Measurements from ENCODE around the gene NRXN3. TPM values are rescaled to one million over a fixed set of nuclear protein-coding genes. Genes with fewer than 3 reads are reported as not detected.

The NRXN3 gene
- total RNA-seq, 4 donors from 2014 or later = 4.1 to 11.9 (median 5.8) TPM

DNA sequence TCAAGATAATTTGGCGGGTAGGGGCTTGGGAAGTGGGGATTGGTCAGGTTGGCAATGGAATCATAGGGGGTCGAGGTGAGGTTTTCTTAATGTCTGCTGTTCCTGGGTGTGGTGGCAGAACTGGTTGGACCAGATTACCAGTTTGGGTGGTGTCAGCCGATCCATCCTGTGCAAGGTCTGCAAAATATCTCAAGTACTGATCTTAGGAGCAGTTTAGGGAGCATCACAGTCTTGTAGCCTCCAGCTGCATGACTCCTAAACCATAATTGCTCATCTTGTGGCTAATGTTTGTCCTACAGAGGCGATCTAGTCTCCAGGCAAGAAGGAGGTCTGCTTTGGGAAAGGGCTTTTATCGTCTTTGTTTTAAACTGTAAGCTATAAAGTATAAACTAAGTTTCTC is 1172.8 kb downstream of the NRXN3 start:
- intact Hi-C loops (cut with DNase I; ENCODE audit: low total_unique reads) = no loop called here
- no peaks in the 10 kb centered on the region for H3K27me3 ChIP-seq

DNA sequence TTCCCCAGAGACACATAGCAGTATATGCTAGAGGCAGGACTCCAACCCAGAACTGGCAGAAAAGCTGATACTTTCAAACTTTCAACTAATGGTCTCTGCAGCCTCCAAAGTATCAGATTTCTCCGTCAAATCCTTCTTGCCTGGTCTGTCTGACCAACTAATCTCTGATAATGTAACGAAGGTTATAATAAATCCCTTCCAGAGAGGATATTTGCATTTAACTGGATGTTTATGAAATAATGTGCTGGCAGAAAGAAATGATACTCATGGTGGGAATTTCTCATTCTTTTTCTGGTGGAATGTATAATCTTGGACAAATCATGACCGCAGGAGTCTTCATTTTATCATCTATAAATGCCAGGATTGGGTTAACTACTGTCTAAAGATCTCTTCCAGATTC is 1180.8 kb downstream of the NRXN3 start:
- 80 to 81% methylated on average over 3 of the region's 3 CpGs for WGBS, 2 donors (ENCODE audit: low coverage in 1 of 2)
- Histone ChIP-seq H3K27ac (no peak overlapping the region), H3K36me3 (no peaks in the 10 kb centered on the region), H3K4me1 (no peaks in the 10 kb centered on the region), H3K27me3 (no peaks in the 10 kb centered on the region), H3K9me3 (no peaks in the 10 kb centered on the region), H3K4me3 (no peak overlapping the region)
- intact Hi-C loops (cut with DNase I; ENCODE audit: low total_unique reads) (loop anchor here (5.0 kb wide), 1 partner anchor 596 kb away; no protein-coding TSS in a partner anchor), in situ Hi-C loops (cut with MboI; ENCODE audit: low pct_ligation_motif_present in 1 of 4, low pct_unique_long_range_greater_than_20kb in 1 of 4, low sequenced_read_pairs in 3 of 4) (no loop called here)
- TF ChIP-seq POLR2AphosphoS5 (IDR thresholded peaks at IDR 0.05) (no peak), POLR2A (IDR thresholded peaks at IDR 0.05) (no peak), EP300 (IDR thresholded peaks at IDR 0.05; ENCODE audit: low read depth) (no peak)
- TF ChIP-seq, protein P1, sequence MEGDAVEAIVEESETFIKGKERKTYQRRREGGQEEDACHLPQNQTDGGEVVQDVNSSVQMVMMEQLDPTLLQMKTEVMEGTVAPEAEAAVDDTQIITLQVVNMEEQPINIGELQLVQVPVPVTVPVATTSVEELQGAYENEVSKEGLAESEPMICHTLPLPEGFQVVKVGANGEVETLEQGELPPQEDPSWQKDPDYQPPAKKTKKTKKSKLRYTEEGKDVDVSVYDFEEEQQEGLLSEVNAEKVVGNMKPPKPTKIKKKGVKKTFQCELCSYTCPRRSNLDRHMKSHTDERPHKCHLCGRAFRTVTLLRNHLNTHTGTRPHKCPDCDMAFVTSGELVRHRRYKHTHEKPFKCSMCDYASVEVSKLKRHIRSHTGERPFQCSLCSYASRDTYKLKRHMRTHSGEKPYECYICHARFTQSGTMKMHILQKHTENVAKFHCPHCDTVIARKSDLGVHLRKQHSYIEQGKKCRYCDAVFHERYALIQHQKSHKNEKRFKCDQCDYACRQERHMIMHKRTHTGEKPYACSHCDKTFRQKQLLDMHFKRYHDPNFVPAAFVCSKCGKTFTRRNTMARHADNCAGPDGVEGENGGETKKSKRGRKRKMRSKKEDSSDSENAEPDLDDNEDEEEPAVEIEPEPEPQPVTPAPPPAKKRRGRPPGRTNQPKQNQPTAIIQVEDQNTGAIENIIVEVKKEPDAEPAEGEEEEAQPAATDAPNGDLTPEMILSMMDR (IDR thresholded peaks at IDR 0.05) = no peak
- DNase-seq = no peak

More for the DNA sequence above, 1172.8 kb downstream of the NRXN3 start:
- TF ChIP-seq POLR2A (IDR thresholded peaks at IDR 0.05) (no peak), POLR2AphosphoS5 (IDR thresholded peaks at IDR 0.05) (no peak), EP300 (IDR thresholded peaks at IDR 0.05; ENCODE audit: low read depth) (no peak)
- TF ChIP-seq, protein P1 (IDR thresholded peaks at IDR 0.05) = no peak
- H3K36me3 ChIP-seq = no peaks in the 10 kb centered on the region
- DNase-seq = no peak
- in situ Hi-C loops (cut with MboI; ENCODE audit: low pct_ligation_motif_present in 1 of 4, low pct_unique_long_range_greater_than_20kb in 1 of 4, low sequenced_read_pairs in 3 of 4) = no loop called here
- H3K9me3 ChIP-seq = no peaks in the 10 kb centered on the region
- H3K4me3 ChIP-seq = no peak overlapping the region
- H3K27ac ChIP-seq = no peak overlapping the region
- H3K4me1 ChIP-seq = no peaks in the 10 kb centered on the region
- WGBS, 2 donors (ENCODE audit: low coverage in 1 of 2) = 59 to 60% methylated on average over 1 to 5 of the region's 5 CpGs

DNA sequence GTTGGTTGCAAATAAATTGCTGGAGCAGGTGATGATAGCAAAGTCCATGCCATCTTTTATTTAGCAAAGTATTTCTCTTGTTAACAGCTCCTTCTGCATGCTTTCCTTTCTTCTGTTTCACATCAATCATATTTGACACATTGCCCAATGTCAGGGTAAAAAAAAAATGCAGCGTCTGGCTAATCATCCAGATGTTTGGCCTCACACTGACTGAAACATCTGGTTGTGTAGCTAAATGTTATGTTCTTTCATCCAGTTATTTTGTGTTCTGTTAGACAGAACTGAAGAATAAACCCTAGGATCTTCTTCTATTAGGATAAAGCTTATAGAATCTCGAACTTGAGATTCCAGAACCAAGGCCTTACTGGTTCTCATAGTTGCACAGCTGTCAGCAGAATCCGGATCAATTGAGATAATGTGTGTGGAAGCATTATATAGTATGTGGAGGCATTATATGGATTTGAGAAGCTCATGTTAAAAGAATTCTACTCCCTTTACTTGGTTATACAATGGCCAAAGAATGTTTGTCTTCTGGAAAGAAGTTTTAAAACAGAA is 1182.0 kb downstream of the NRXN3 start:
- Histone ChIP-seq H3K4me1 (no peaks in the 10 kb centered on the region), H3K4me3 (no peak overlapping the region), H3K9me3 (no peaks in the 10 kb centered on the region), H3K36me3 (no peaks in the 10 kb centered on the region), H3K27me3 (no peaks in the 10 kb centered on the region), H3K27ac (no peak overlapping the region)
- in situ Hi-C loops (cut with MboI; ENCODE audit: low pct_ligation_motif_present in 1 of 4, low pct_unique_long_range_greater_than_20kb in 1 of 4, low sequenced_read_pairs in 3 of 4) = no loop called here
- DNase-seq = no peak
- intact Hi-C loops (cut with DNase I; ENCODE audit: low total_unique reads) = loop anchor here (5.0 kb wide), 1 partner anchor 595 kb away; no protein-coding TSS in a partner anchor
- TF ChIP-seq POLR2AphosphoS5 (IDR thresholded peaks at IDR 0.05) (no peak), EP300 (IDR thresholded peaks at IDR 0.05; ENCODE audit: low read depth) (no peak), POLR2A (IDR thresholded peaks at IDR 0.05) (no peak)
- TF ChIP-seq, protein P1 (IDR thresholded peaks at IDR 0.05) = no peak
- WGBS, 2 donors (ENCODE audit: low coverage in 1 of 2) = 49 to 66% methylated on average over 3 of the region's 3 CpGs

DNA sequence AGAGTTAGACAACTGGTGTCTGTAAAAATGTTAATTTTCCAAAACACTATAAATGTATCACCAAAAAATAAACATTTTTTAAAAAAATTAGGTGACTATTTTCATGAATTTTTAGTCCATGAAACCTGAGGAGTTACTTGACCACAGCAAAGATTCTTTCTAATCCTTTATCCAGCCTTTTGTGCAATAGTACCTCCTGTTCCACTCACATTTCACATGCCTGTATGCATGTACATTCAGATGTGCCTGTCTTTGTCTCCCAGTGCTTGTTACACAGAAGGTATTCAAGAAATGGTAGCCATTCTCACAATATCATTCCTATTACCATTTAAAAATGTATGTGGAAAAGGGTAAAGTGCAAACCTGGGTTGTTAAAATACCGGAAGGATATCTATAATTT is 1184.2 kb downstream of the NRXN3 start:
- Histone ChIP-seq H3K4me3 (no peak overlapping the region), H3K27me3 (no peaks in the 10 kb centered on the region), H3K4me1 (no peaks in the 10 kb centered on the region), H3K27ac (no peak overlapping the region), H3K36me3 (no peaks in the 10 kb centered on the region), H3K9me3 (no peaks in the 10 kb centered on the region)
- 50 to 73% methylated on average over 1 of the region's 1 CpG for WGBS, 2 donors (ENCODE audit: low coverage in 1 of 2)
- no peak for TF ChIP-seq POLR2A (IDR thresholded peaks at IDR 0.05)
- intact Hi-C loops (cut with DNase I; ENCODE audit: low total_unique reads) (loop anchor here (5.0 kb wide), 1 partner anchor 593 kb away; no protein-coding TSS in a partner anchor), in situ Hi-C loops (cut with MboI; ENCODE audit: low pct_ligation_motif_present in 1 of 4, low pct_unique_long_range_greater_than_20kb in 1 of 4, low sequenced_read_pairs in 3 of 4) (no loop called here)
- no peak for DNase-seq

DNA sequence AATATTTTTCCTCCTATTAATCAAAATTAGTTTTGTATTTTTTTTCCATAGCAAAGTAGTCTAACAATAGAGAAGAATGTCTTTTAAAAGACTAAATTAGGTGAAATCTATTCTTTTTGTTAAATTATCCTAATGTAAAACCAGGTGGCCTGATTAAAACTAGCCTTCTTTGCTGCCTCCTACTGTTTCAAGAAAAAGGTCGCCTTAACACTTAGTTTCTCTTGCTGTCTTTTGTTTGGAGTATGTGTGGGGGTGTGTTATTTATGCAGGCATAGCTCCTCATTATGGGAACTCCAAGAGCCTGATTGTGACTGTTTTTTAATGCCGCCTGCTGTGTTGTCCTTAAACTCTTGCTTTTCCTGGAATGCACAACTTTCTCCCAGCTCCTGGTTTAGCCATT is 1185.9 kb downstream of the NRXN3 start:
- H3K9me3 ChIP-seq = no peaks in the 10 kb centered on the region
- TF ChIP-seq POLR2AphosphoS5 (IDR thresholded peaks at IDR 0.05) = no peak
- TF ChIP-seq POLR2A (IDR thresholded peaks at IDR 0.05) = no peak
- TF ChIP-seq, protein P1 (IDR thresholded peaks at IDR 0.05) = no peak
- TF ChIP-seq EP300 (IDR thresholded peaks at IDR 0.05; ENCODE audit: low read depth) = no peak
- H3K27me3 ChIP-seq = no peaks in the 10 kb centered on the region
- in situ Hi-C loops (cut with MboI; ENCODE audit: low pct_ligation_motif_present in 1 of 4, low pct_unique_long_range_greater_than_20kb in 1 of 4, low sequenced_read_pairs in 3 of 4) = no loop called here
- no peak overlapping the region for H3K27ac ChIP-seq
- intact Hi-C loops (cut with DNase I; ENCODE audit: low total_unique reads) = no loop called here
- H3K4me3 ChIP-seq = no peak overlapping the region
- no peaks in the 10 kb centered on the region for H3K36me3 ChIP-seq
- WGBS, 2 donors (ENCODE audit: low coverage in 1 of 2) = 67 to 77% methylated on average over 2 of the region's 2 CpGs
- no peak for DNase-seq
- H3K4me1 ChIP-seq = no peaks in the 10 kb centered on the region
